Measurements from ENCODE around the gene MMD. TPM values are rescaled to one million over a fixed set of nuclear protein-coding genes. Genes with fewer than 3 reads are reported as not detected.

MMD gene
- total RNA-seq, 1 experiment from 2014 or later = 40.8 TPM

DNA sequence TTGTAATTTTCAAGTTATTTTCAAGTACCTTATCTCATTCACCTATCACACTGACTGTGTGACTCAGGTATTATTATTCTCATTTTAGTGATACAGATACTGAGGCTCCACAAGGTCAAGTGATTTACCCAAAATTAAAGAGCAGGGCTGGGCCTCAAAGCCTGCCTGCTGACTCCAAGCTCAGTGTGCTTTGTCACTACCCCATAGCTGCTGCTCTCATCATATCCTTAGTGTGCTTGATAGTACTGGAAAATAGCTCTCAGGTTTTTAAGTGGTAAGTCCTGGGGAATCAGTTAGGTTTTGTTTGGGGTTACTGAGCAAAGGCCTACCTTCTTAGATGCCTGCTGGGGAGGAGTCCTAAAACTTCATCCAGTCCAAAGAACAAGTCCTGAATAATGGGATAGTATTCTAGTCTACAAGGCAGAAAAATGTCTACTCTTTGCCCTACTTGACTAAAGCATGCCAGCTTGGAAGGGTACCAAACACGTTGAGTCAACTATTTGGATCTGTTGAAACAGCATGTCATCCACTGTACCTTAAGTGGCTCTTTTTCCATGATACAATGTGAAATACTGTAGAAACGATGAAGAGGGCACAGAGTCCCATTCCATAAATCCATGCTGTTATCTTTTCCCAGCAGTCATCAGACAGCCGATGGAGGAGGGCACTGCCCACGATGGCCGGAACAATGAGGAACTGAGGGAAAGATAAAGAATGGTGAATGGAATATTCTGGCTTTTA, 10.7 kb downstream of the MMD start:
- CTCF ChIA-PET = no interaction called here
- DNase-seq (ENCODE audit: low spot score) (no peak), ATAC-seq (no peak)
- Mint-ChIP-seq H3K27ac (no peak overlapping the region), H3K4me3 (no peak overlapping the region), H3K9me3 (no peaks in the 10 kb centered on the region), H3K4me1 (peaks cover 4% of the 10 kb centered on the region; the same call in 1 of the 2 replicates), H3K36me3 (peaks cover 61% of the 10 kb centered on the region), H3K27me3 (ENCODE audit: low read depth) (no peaks in the 10 kb centered on the region)
- no peak for TF ChIP-seq PRRX2 (CRISPR knock-in tag; IDR thresholded peaks at IDR 0.05)
- TF ChIP-seq, protein P1, sequence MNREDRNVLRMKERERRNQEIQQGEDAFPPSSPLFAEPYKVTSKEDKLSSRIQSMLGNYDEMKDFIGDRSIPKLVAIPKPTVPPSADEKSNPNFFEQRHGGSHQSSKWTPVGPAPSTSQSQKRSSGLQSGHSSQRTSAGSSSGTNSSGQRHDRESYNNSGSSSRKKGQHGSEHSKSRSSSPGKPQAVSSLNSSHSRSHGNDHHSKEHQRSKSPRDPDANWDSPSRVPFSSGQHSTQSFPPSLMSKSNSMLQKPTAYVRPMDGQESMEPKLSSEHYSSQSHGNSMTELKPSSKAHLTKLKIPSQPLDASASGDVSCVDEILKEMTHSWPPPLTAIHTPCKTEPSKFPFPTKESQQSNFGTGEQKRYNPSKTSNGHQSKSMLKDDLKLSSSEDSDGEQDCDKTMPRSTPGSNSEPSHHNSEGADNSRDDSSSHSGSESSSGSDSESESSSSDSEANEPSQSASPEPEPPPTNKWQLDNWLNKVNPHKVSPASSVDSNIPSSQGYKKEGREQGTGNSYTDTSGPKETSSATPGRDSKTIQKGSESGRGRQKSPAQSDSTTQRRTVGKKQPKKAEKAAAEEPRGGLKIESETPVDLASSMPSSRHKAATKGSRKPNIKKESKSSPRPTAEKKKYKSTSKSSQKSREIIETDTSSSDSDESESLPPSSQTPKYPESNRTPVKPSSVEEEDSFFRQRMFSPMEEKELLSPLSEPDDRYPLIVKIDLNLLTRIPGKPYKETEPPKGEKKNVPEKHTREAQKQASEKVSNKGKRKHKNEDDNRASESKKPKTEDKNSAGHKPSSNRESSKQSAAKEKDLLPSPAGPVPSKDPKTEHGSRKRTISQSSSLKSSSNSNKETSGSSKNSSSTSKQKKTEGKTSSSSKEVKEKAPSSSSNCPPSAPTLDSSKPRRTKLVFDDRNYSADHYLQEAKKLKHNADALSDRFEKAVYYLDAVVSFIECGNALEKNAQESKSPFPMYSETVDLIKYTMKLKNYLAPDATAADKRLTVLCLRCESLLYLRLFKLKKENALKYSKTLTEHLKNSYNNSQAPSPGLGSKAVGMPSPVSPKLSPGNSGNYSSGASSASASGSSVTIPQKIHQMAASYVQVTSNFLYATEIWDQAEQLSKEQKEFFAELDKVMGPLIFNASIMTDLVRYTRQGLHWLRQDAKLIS (CRISPR knock-in tag; IDR thresholded peaks at IDR 0.05; ENCODE audit: borderline replicate concordance) = no peak
- TF ChIP-seq SP1 (CRISPR knock-in tag; conservative IDR thresholded peaks at IDR 0.05) = no peak
- no peak for TF ChIP-seq TCF7 (CRISPR knock-in tag; IDR thresholded peaks at IDR 0.05; ENCODE audit: low read depth)
- TF ChIP-seq, protein P2, sequence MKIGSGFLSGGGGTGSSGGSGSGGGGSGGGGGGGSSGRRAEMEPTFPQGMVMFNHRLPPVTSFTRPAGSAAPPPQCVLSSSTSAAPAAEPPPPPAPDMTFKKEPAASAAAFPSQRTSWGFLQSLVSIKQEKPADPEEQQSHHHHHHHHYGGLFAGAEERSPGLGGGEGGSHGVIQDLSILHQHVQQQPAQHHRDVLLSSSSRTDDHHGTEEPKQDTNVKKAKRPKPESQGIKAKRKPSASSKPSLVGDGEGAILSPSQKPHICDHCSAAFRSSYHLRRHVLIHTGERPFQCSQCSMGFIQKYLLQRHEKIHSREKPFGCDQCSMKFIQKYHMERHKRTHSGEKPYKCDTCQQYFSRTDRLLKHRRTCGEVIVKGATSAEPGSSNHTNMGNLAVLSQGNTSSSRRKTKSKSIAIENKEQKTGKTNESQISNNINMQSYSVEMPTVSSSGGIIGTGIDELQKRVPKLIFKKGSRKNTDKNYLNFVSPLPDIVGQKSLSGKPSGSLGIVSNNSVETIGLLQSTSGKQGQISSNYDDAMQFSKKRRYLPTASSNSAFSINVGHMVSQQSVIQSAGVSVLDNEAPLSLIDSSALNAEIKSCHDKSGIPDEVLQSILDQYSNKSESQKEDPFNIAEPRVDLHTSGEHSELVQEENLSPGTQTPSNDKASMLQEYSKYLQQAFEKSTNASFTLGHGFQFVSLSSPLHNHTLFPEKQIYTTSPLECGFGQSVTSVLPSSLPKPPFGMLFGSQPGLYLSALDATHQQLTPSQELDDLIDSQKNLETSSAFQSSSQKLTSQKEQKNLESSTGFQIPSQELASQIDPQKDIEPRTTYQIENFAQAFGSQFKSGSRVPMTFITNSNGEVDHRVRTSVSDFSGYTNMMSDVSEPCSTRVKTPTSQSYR (CRISPR knock-in tag; IDR thresholded peaks at IDR 0.05) = no peak
- TF ChIP-seq, protein P3, sequence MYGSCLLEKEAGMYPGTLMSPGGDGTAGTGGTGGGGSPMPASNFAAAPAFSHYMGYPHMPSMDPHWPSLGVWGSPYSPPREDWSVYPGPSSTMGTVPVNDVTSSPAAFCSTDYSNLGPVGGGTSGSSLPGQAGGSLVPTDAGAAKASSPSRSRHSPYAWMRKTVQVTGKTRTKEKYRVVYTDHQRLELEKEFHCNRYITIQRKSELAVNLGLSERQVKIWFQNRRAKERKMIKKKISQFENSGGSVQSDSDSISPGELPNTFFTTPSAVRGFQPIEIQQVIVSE (CRISPR knock-in tag; IDR thresholded peaks at IDR 0.05; ENCODE audit: borderline replicate concordance) = no peak
- TF ChIP-seq NFE2L1 (CRISPR knock-in tag; IDR thresholded peaks at IDR 0.05) = no peak
- TF ChIP-seq, protein P4, sequence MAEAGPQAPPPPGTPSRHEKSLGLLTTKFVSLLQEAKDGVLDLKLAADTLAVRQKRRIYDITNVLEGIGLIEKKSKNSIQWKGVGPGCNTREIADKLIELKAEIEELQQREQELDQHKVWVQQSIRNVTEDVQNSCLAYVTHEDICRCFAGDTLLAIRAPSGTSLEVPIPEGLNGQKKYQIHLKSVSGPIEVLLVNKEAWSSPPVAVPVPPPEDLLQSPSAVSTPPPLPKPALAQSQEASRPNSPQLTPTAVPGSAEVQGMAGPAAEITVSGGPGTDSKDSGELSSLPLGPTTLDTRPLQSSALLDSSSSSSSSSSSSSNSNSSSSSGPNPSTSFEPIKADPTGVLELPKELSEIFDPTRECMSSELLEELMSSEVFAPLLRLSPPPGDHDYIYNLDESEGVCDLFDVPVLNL (CRISPR knock-in tag; IDR thresholded peaks at IDR 0.05; ENCODE audit: borderline replicate concordance, low read depth) = no peak
- TF ChIP-seq NR3C1 (CRISPR knock-in tag; conservative IDR thresholded peaks at IDR 0.05; ENCODE audit: low read depth) = no peak
- TF ChIP-seq, protein P5, sequence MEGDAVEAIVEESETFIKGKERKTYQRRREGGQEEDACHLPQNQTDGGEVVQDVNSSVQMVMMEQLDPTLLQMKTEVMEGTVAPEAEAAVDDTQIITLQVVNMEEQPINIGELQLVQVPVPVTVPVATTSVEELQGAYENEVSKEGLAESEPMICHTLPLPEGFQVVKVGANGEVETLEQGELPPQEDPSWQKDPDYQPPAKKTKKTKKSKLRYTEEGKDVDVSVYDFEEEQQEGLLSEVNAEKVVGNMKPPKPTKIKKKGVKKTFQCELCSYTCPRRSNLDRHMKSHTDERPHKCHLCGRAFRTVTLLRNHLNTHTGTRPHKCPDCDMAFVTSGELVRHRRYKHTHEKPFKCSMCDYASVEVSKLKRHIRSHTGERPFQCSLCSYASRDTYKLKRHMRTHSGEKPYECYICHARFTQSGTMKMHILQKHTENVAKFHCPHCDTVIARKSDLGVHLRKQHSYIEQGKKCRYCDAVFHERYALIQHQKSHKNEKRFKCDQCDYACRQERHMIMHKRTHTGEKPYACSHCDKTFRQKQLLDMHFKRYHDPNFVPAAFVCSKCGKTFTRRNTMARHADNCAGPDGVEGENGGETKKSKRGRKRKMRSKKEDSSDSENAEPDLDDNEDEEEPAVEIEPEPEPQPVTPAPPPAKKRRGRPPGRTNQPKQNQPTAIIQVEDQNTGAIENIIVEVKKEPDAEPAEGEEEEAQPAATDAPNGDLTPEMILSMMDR (IDR thresholded peaks at IDR 0.05) = no peak
- TF ChIP-seq, protein P6, sequence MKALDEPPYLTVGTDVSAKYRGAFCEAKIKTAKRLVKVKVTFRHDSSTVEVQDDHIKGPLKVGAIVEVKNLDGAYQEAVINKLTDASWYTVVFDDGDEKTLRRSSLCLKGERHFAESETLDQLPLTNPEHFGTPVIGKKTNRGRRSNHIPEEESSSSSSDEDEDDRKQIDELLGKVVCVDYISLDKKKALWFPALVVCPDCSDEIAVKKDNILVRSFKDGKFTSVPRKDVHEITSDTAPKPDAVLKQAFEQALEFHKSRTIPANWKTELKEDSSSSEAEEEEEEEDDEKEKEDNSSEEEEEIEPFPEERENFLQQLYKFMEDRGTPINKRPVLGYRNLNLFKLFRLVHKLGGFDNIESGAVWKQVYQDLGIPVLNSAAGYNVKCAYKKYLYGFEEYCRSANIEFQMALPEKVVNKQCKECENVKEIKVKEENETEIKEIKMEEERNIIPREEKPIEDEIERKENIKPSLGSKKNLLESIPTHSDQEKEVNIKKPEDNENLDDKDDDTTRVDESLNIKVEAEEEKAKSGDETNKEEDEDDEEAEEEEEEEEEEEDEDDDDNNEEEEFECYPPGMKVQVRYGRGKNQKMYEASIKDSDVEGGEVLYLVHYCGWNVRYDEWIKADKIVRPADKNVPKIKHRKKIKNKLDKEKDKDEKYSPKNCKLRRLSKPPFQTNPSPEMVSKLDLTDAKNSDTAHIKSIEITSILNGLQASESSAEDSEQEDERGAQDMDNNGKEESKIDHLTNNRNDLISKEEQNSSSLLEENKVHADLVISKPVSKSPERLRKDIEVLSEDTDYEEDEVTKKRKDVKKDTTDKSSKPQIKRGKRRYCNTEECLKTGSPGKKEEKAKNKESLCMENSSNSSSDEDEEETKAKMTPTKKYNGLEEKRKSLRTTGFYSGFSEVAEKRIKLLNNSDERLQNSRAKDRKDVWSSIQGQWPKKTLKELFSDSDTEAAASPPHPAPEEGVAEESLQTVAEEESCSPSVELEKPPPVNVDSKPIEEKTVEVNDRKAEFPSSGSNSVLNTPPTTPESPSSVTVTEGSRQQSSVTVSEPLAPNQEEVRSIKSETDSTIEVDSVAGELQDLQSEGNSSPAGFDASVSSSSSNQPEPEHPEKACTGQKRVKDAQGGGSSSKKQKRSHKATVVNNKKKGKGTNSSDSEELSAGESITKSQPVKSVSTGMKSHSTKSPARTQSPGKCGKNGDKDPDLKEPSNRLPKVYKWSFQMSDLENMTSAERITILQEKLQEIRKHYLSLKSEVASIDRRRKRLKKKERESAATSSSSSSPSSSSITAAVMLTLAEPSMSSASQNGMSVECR (CRISPR knock-in tag; IDR thresholded peaks at IDR 0.05; ENCODE audit: borderline replicate concordance) = no peak
- no peak for TF ChIP-seq ESRRA (CRISPR knock-in tag; IDR thresholded peaks at IDR 0.05; ENCODE audit: borderline replicate concordance)
- TF ChIP-seq ZNF263 (CRISPR knock-in tag; IDR thresholded peaks at IDR 0.05; ENCODE audit: low read depth) = no peak
- no peak for TF ChIP-seq RELA (CRISPR knock-in tag; IDR thresholded peaks at IDR 0.05; ENCODE audit: borderline replicate concordance)
- TF ChIP-seq ZNF219 (CRISPR knock-in tag; IDR thresholded peaks at IDR 0.05; ENCODE audit: borderline replicate concordance) = no peak
- no peak for TF ChIP-seq SMAD3 (CRISPR knock-in tag; IDR thresholded peaks at IDR 0.05; ENCODE audit: borderline replicate concordance)
- TF ChIP-seq, protein P7, sequence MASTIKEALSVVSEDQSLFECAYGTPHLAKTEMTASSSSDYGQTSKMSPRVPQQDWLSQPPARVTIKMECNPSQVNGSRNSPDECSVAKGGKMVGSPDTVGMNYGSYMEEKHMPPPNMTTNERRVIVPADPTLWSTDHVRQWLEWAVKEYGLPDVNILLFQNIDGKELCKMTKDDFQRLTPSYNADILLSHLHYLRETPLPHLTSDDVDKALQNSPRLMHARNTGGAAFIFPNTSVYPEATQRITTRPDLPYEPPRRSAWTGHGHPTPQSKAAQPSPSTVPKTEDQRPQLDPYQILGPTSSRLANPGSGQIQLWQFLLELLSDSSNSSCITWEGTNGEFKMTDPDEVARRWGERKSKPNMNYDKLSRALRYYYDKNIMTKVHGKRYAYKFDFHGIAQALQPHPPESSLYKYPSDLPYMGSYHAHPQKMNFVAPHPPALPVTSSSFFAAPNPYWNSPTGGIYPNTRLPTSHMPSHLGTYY (CRISPR knock-in tag; IDR thresholded peaks at IDR 0.05) = no peak
- POLR2A ChIA-PET = no interaction called here
